Adrenal gland (tissue), 12 donors: ENCODE results near the gene MFSD11. TPM values are rescaled to one million over a fixed set of nuclear protein-coding genes. Genes with fewer than 3 reads are reported as not detected.
"Not testable (repeated sequence)": the region's sequence is repeated elsewhere in the genome, so short reads cannot be mapped to it uniquely, and the experiment has no call there.

Experiments
- DNase-seq, 7 donors: peaks; one replicate each; pipeline ENCODE4 v3.0.0-alpha.2; 2019 to 2020
- H3K27ac ChIP-seq, 5 donors: fragments of 200-600 bp; sonication (generic) in 4 of 5; 1 replicate in 3 of 5; 2 replicates in 2 of 5; pipeline versions ENCODE4 v1.5.1 to v1.8.0; 2016 to 2020; ENCODE audit warnings: mild to moderate bottlenecking in 1 of 5
- H3K27me3 ChIP-seq: fragments of 200-600 bp; 2 replicates; pipeline ENCODE4 v1.8.0; 2021
- H3K36me3 ChIP-seq, 2 donors: fragments of 200-600 bp; replicated peaks in 1 of 2; 1 replicate in 1 of 2; 2 replicates in 1 of 2; pipeline versions ENCODE4 v1.5.1 to v1.8.0; 2018 to 2022
- H3K4me1 ChIP-seq, 2 donors: fragments of 200-600 bp; replicated peaks in 1 of 2; 1 replicate in 1 of 2; 2 replicates in 1 of 2; pipeline versions ENCODE4 v1.5.1 to v1.8.0; 2018 to 2021
- H3K4me3 ChIP-seq, 4 donors: fragments of 200-600 bp; sonication (generic) in 3 of 4; one replicate each; pipeline ENCODE4 v1.5.1; 2016 to 2018
- H3K9me3 ChIP-seq, 3 donors: fragments of 200-600 bp; sonication (generic) in 1 of 3; replicated peaks in 1 of 3; 1 replicate in 2 of 3; 2 replicates in 1 of 3; pipeline versions ENCODE4 v1.5.1 to v1.8.0; 2016 to 2021
- POLR2A ChIP-seq, 2 donors: fragments of 450-650 bp; IDR thresholded peaks; one replicate each; pipeline ENCODE4 v1.6.1; 2017; ENCODE audit warnings: antibody characterized with exemption in 2 of 2, mild to moderate bottlenecking in 2 of 2, moderate library complexity in 1 of 2
- WGBS, 4 donors: extraction: QIAGEN DNeasy Blood & Tissue Kit in 2 of 4; methylation state at CpG; one replicate each; pipeline versions ENCODE4 v1.1.5 to v1.1.7; 2013 to 2017; 5-methylcytosine and 5-hydroxymethylcytosine counted together
- intact Hi-C, 2 donors: fragments of 100-400 bp; cut with DNase I; formaldehyde crosslinking; loops; one replicate each; pipeline versions ENCODE4 v1.14.1 to v1.15.0; 2022 to 2023
- polyA plus RNA-seq, 3 donors: library from polyadenylated mRNA; stranded (reverse); fragments of 200-250 nt in 2 of 3; fragments of 350-450 nt in 1 of 3; fragmentation: Illumina TruSeq in 1 of 3; extraction: RNeasy Lipid Tissue Mini Kit (QIAGEN cat#74804) in 1 of 3; gene quantifications; one replicate each; pipeline ENCODE4 v1.2.3, GENCODE V29; 2013 to 2014
- total RNA-seq, 9 donors: library from RNA; depleted of rRNA in 4 of 9; stranded (reverse); fragments of >200 nt in 4 of 9; fragments of 120-200 nt in 1 of 9; fragmentation: NEBNext Ultra II Directional in 1 of 9; extraction: Animal tissue kit (Norgen Biotek cat#: 25700) in 1 of 9; gene quantifications; one replicate each; pipeline versions ENCODE4 v1.1.0 to v1.2.4, GENCODE V29; 2013 to 2023
- TF ChIP-seq, protein P1 (sequence below), 6 experiments: fragments of 450-650 bp in 4 of 6; fragments of 200-600 bp in 2 of 6; sonication (generic) in 1 of 6; IDR thresholded peaks; 1 replicate in 5 of 6; 2 replicates in 1 of 6; pipeline versions ENCODE4 v1.5.1 to v1.8.0; 2016 to 2021; ENCODE audit warnings: antibody characterized with exemption in 6 of 6, mild to moderate bottlenecking in 2 of 6, moderate library complexity in 1 of 6
- donor health status: healthy with polysubstance abuse.
- donor health status: Bipolar disorder and iron deficiency.
- donor health status: DM: yes; HTN: yes; CAD: no.
- donor health status: DM: no; HTN: no; CAD: no.
- donor health status: DM: no; HTN: no; CAD: no.
- donor health status: DM: yes; HTN: yes; CAD: no.

MFSD11 gene
- total and polyA plus RNA-seq, 12 donors: 9.4 to 50.0 (median 29.9) TPM

DNA sequence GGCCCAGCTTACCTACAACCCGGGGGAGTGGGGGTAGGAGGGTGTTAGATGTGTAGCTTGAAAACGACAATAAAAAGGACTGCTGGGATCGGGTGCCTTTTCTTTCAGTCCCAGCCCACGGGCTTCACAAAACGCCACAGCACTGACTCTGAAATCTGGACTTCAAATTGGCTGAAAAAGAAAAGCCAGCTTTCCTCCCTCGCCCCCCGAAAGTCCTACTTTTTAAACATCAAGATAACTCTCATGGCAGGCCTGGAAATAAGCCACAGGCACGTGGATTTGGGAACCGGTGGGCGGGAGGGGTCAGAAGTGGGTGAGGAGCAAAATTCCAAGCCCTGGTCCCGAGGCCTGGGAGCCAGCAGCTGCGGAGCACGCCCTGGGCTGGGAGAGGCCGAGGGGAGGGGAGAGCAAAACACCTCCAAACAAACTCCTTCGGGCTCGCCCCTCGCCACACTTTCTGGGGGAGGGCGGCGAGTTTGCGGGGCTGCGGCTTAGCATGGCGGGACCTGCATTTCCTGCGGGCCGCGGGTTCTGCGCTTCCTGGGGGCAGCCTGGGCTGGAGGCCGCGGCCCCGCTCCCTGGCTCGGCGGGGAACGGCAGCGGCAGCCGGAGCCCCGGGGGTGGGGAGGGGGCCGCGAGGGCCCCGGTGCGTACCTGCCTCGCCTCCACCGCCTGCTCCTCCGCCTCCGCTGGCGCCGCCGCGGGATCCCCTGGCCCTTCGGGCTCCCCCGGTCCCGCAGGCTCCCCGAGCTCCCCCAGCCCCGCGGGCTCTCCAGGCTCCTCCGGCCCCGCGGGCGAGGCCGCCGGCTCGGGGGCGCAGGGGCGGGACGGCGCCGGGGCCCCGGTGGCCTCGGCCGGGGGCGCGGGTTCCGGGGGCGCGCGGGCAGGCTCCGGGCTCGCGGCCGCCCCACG lies 27.7 kb upstream of the MFSD11 start:
- intact Hi-C loops: loop anchor here (10.0 kb wide), 2 partner anchors 145 to 155 kb away; a partner anchor contains a TSS
- H3K9me3 ChIP-seq, H3K27me3 ChIP-seq: not testable (repeated sequence)
- whole genome bisulfite sequencing, 4 donors: 4 to 13% (median 8%) methylated on average over 9 to 47 of the region's 79 CpGs
- H3K4me1 ChIP-seq: peaks cover 31 to 55% of the 10 kb centered on the region in 2 donors
- peak in 3 of 7 donors; percentile 42 to 56 (median 52) for DNase-seq
- peak overlapping the region in 2 of 4 donors; percentile 56 to 84 for H3K4me3 ChIP-seq
- TF ChIP-seq POLR2A (IDR thresholded peaks at IDR 0.05): peak in 1 of 2 donors; percentile 38
- H3K36me3 ChIP-seq: peaks cover 0 to 20% of the 10 kb centered on the region in 2 donors
- peak overlapping the region; percentile 67 to 96 (median 90) for H3K27ac ChIP-seq

DNA sequence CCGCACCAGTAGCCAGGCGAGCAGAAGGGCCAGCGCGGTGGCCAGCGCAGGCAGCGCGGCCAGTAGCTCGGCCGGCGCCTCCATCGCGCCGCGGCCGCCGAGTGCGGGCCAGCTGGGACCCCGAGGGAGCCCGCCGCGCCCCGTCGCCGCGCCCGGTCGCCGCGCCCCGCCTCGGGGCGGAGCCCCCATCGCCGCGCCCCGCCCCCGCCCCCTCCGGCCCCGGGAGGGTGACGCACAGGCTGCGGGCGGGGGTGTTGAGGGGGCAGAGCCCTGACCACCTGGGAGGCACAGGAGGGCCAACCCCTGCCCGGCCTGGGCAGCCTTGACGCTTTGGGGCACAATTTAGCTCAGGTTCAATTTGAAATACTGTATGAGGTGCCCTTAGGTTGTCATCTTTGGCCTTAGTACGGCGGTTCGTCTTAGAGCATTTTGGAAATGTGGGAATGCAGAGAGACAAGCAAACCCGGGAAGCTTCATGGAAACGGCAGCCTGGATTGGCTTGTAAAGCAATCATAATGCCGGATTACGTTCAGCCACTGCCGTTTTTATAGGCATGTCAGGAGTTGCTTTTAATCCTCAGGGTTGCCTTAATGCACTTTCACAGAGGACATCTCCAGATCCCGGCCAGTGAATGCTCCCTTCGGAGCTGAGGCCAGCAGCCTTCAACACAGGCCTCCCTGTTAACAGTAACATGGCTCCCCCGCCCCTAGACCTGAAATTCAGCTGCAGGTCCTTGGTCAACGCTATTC lies 26.9 kb upstream of the MFSD11 start, which contains the start of gene MXRA7:
Gene MXRA7 (minus strand): TSS at position 103 of the 749 bp plus-strand sequence. CDS start 19 bp downstream, at position 84.
- peaks cover 0 to 28% of the 10 kb centered on the region in 2 donors for H3K36me3 ChIP-seq
- H3K4me1 ChIP-seq: peaks cover 36 to 61% of the 10 kb centered on the region in 2 donors
- peak; percentile 73 to 88 (median 79) for DNase-seq
- 4 to 18% (median 9%) methylated on average over 12 to 49 of the region's 56 CpGs for WGBS, 4 donors
- peak within 1 kb of the TSS in 2 of 4 donors; percentile 56 to 84 for H3K4me3 ChIP-seq
- H3K27ac ChIP-seq: peak within 1 kb of the TSS; percentile 67 to 96 (median 90)
- no peaks in the 10 kb centered on the region for H3K9me3 ChIP-seq
- TF ChIP-seq, protein P1, sequence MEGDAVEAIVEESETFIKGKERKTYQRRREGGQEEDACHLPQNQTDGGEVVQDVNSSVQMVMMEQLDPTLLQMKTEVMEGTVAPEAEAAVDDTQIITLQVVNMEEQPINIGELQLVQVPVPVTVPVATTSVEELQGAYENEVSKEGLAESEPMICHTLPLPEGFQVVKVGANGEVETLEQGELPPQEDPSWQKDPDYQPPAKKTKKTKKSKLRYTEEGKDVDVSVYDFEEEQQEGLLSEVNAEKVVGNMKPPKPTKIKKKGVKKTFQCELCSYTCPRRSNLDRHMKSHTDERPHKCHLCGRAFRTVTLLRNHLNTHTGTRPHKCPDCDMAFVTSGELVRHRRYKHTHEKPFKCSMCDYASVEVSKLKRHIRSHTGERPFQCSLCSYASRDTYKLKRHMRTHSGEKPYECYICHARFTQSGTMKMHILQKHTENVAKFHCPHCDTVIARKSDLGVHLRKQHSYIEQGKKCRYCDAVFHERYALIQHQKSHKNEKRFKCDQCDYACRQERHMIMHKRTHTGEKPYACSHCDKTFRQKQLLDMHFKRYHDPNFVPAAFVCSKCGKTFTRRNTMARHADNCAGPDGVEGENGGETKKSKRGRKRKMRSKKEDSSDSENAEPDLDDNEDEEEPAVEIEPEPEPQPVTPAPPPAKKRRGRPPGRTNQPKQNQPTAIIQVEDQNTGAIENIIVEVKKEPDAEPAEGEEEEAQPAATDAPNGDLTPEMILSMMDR (IDR thresholded peaks at IDR 0.05): no peak
- peak in 1 of 2 donors; percentile 31 for TF ChIP-seq POLR2A (IDR thresholded peaks at IDR 0.05)
- H3K27me3 ChIP-seq: no peaks in the 10 kb centered on the region
- intact Hi-C loops: loop anchor here (10.0 kb wide), 2 partner anchors 146 to 156 kb away; a partner anchor contains a TSS

DNA sequence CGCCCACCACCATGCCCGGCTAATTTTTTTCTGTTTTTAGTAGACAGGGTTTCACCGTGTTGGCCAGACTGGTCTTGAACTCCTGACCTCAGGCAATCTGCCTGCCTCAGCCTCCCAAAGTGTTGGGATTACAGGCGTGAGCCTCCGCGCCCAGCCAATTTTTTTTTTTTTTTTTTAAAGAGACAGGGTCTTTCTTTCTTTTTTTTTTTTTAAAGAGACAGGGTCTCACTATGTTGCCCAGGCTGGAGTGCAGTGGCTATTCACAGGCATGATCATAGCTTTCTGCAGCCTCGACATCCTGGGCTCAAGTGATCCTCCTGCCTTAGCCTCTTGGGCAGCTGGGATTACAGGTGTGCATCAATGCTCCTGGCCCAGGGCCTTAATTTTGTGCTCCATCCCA lies 25.6 kb upstream of the MFSD11 start:
- H3K4me3 ChIP-seq, DNase-seq, H3K9me3 ChIP-seq, H3K27ac ChIP-seq, H3K27me3 ChIP-seq: not testable (repeated sequence)
- Histone ChIP-seq H3K36me3 (peaks cover 0 to 41% of the 10 kb centered on the region in 2 donors), H3K4me1 (peaks cover 36 to 66% of the 10 kb centered on the region in 2 donors)
- 68 to 75% (median 69%) methylated on average over 7 of the region's 7 CpGs for WGBS, 4 donors
- intact Hi-C loops: loop anchor here (10.0 kb wide), 2 partner anchors 148 to 158 kb away; a partner anchor contains a TSS

DNA sequence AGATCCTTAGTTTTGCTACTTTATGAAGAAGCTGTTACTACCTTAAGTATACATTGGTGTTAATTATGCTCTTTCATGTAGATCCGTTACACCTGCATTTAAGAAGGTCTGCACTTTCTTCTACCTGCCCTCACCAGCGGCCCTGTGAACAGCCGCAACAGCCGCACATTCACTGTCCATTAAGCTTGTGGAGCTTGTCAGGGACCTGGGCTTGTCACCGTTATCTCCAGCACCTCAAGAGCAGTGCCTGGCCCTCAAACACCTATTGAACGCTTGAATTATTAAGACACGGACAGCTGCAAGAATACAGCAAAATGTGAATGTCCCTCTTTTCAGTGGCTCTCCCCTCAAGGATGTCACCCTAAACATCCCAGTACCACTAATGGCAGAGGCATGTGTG lies 24.2 kb upstream of the MFSD11 start:
- 91 to 97% (median 93%) methylated on average over 7 of the region's 7 CpGs for WGBS, 4 donors
- no peak for DNase-seq
- Histone ChIP-seq H3K4me3 (no peak overlapping the region), H3K36me3 (peaks cover 0 to 56% of the 10 kb centered on the region in 2 donors), H3K27me3 (no peaks in the 10 kb centered on the region), H3K27ac (no peak overlapping the region), H3K4me1 (peaks cover 23 to 52% of the 10 kb centered on the region in 2 donors), H3K9me3 (no peaks in the 10 kb centered on the region)
- TF ChIP-seq POLR2A (IDR thresholded peaks at IDR 0.05): no peak
- TF ChIP-seq, protein P1 (IDR thresholded peaks at IDR 0.05): no peak
- intact Hi-C loops: loop anchor here (10.0 kb wide), 2 partner anchors 149 to 159 kb away; a partner anchor contains a TSS
